Midbrain (tissue), 1 donor: ENCODE results near the gene SUPT3H.

Experiments used
- DNase-seq: peaks from one replicate; lab custom pipeline; 2025; lab: John Stamatoyannopoulos, UW

The SUPT3H gene

GRCh38 chr6:45377554-45378333, at the start of gene SUPT3H:
SUPT3H (minus strand) TSS chr6:45377934.
- DNase-seq: peak; percentile 93

GRCh38 chr6:45426251-45426650, 48.5 kb upstream of the SUPT3H start:
- no peak for DNase-seq

- DNase-seq: no peak
Observed at GRCh38 chr6:45424451-45424861, 46.7 kb upstream of the SUPT3H start.

GRCh38 chr6:45423824-45424450, 46.2 kb upstream of the SUPT3H start:
- DNase-seq: no peak

GRCh38 chr6:45423111-45423823, 45.5 kb upstream of the SUPT3H start:
- DNase-seq: no peak

- no peak for DNase-seq
Observed at GRCh38 chr6:45422503-45423110, 44.9 kb upstream of the SUPT3H start.

- DNase-seq: peak; percentile 78
Observed at GRCh38 chr6:45421709-45422502, 44.2 kb upstream of the SUPT3H start.

- DNase-seq: no peak
Observed at GRCh38 chr6:45420909-45421708, 43.4 kb upstream of the SUPT3H start.

- peak; percentile 20 for DNase-seq
Observed at GRCh38 chr6:45420083-45420908, 42.6 kb upstream of the SUPT3H start.

GRCh38 chr6:45419571-45420082, 41.9 kb upstream of the SUPT3H start:
- peak; percentile 62 for DNase-seq

GRCh38 chr6:45417436-45417835, 39.7 kb upstream of the SUPT3H start:
- no peak for DNase-seq

- DNase-seq: no peak
Observed at GRCh38 chr6:45416700-45417099, 39.0 kb upstream of the SUPT3H start.

- DNase-seq: no peak
Observed at GRCh38 chr6:45415788-45416518, 38.2 kb upstream of the SUPT3H start.

GRCh38 chr6:45415315-45415714, 37.6 kb upstream of the SUPT3H start:
- DNase-seq: no peak

- no peak for DNase-seq
Observed at GRCh38 chr6:45411959-45412358, 34.2 kb upstream of the SUPT3H start.

GRCh38 chr6:45400021-45400420, 22.3 kb upstream of the SUPT3H start:
- no peak for DNase-seq

GRCh38 chr6:45398075-45398813, 20.5 kb upstream of the SUPT3H start:
- no peak for DNase-seq

GRCh38 chr6:45394586-45395095, 16.9 kb upstream of the SUPT3H start:
- no peak for DNase-seq
